ENCODE data around the gene PPP3CA.

GRCh38 chr4:101104312-101105052 is 242.8 kb downstream of the PPP3CA start:
- no peak for TF ChIP-seq ESRRA (CRISPR knock-in tag; IDR thresholded peaks at IDR 0.05; ENCODE audit: low read depth)
- TF ChIP-seq ZBTB49 (CRISPR knock-in tag; IDR thresholded peaks at IDR 0.05; ENCODE audit: borderline replicate concordance): no peak
- TF ChIP-seq ELF1 (CRISPR knock-in tag; IDR thresholded peaks at IDR 0.05): no peak
- no peak for TF ChIP-seq HNRNPL (IDR thresholded peaks at IDR 0.05; ENCODE audit: low read depth, low read length)
- TF ChIP-seq TP53 (CRISPR knock-in tag; conservative IDR thresholded peaks at IDR 0.05): no peak
- no peak for TF ChIP-seq REST (IDR thresholded peaks at IDR 0.05; ENCODE audit: borderline replicate concordance in 1 of 2, low read depth in 1 of 2, low read length in 2 of 2)
- TF ChIP-seq FOXK1 (CRISPR knock-in tag; IDR thresholded peaks at IDR 0.05; ENCODE audit: borderline replicate concordance, low read depth): no peak
- no peak for TF ChIP-seq REPIN1 (CRISPR knock-in tag; IDR thresholded peaks at IDR 0.05; ENCODE audit: borderline replicate concordance, low read depth)
- no peak for TF ChIP-seq DZIP1 (CRISPR knock-in tag; IDR thresholded peaks at IDR 0.05)
- no peak for TF ChIP-seq NAIF1 (CRISPR knock-in tag; IDR thresholded peaks at IDR 0.05; ENCODE audit: borderline replicate concordance)
- TF ChIP-seq THAP7 (CRISPR knock-in tag; IDR thresholded peaks at IDR 0.05): no peak
- TF ChIP-seq RAD51 (IDR thresholded peaks at IDR 0.05; ENCODE audit: borderline replicate concordance): no peak
- TF ChIP-seq EZH2 (conservative IDR thresholded peaks at IDR 0.05; ENCODE audit: low read depth, low read length): no peak
- no peak for TF ChIP-seq ARNTL (CRISPR knock-in tag; IDR thresholded peaks at IDR 0.05)
